GM18526 (cell line): ENCODE results near the gene CDH23.

Source experiments
- POLR2A ChIP-seq: IDR thresholded peaks from 3 replicates; pipeline ENCODE4 v1.6.1; 2011; ENCODE audit not compliant: insufficient read length; ENCODE audit errors: extremely low read depth

CDH23 gene

GRCh38 chr10:71472466-71472865, 75.7 kb downstream of the CDH23 start:
- TF ChIP-seq POLR2A = no peak

GRCh38 chr10:71472912-71473311, 76.2 kb downstream of the CDH23 start:
- no peak for TF ChIP-seq POLR2A

GRCh38 chr10:71473671-71474599, 77.2 kb downstream of the CDH23 start:
- no peak for TF ChIP-seq POLR2A

- TF ChIP-seq POLR2A = no peak
Measured at GRCh38 chr10:71474702-71475242, 78.1 kb downstream of the CDH23 start.

- no peak for TF ChIP-seq POLR2A
Measured at GRCh38 chr10:71475243-71475871, 78.6 kb downstream of the CDH23 start.

- TF ChIP-seq POLR2A = no peak
Measured at GRCh38 chr10:71476228-71477011, 79.7 kb downstream of the CDH23 start.

- TF ChIP-seq POLR2A = no peak
Measured at GRCh38 chr10:71478173-71478572, 81.5 kb downstream of the CDH23 start.

- no peak for TF ChIP-seq POLR2A
Measured at GRCh38 chr10:71478813-71479365, 82.2 kb downstream of the CDH23 start.

GRCh38 chr10:71479831-71480230, 83.1 kb downstream of the CDH23 start:
- no peak for TF ChIP-seq POLR2A

GRCh38 chr10:71480662-71481061, 83.9 kb downstream of the CDH23 start:
- TF ChIP-seq POLR2A = no peak

GRCh38 chr10:71481746-71482410, 85.2 kb downstream of the CDH23 start:
- no peak for TF ChIP-seq POLR2A

GRCh38 chr10:71482620-71483019, 85.9 kb downstream of the CDH23 start:
- TF ChIP-seq POLR2A = no peak

- TF ChIP-seq POLR2A = no peak
Measured at GRCh38 chr10:71483135-71483534, 86.4 kb downstream of the CDH23 start.
